ENCODE data around the gene RAPGEF6.

Gene RAPGEF6

GRCh38 chr5:131481569-131481968 lies 153.5 kb downstream of the RAPGEF6 start:
- no peaks in the 10 kb centered on the region for H3K27me3 ChIP-seq (ENCODE audit: control insufficient read depth, low read length)
- no peaks in the 10 kb centered on the region for H3K79me2 ChIP-seq (ENCODE audit: control insufficient read depth, low read length)
- H3K36me3 ChIP-seq (ENCODE audit: control insufficient read depth, low read length): peaks cover 75% of the 10 kb centered on the region
- no peaks in the 10 kb centered on the region for H3K4me1 ChIP-seq (ENCODE audit: control insufficient read depth, low read length)
- no peak overlapping the region for H3K27ac ChIP-seq (ENCODE audit: low read depth, low read length)
- H3K9me3 ChIP-seq (ENCODE audit: control insufficient read depth, insufficient read depth, low read length): no peaks in the 10 kb centered on the region
- H3K4me2 ChIP-seq (ENCODE audit: low read length): no peak overlapping the region
- H3F3A ChIP-seq (ENCODE audit: control insufficient read depth, insufficient read depth): no peaks in the 10 kb centered on the region
- H4K20me1 ChIP-seq (ENCODE audit: control insufficient read depth, insufficient read depth, low read depth, low read length): no peaks in the 10 kb centered on the region
- TF ChIP-seq EZH2phosphoT487 (IDR thresholded peaks at IDR 0.05; ENCODE audit: borderline replicate concordance, low read length) (no peak), CTCF (IDR thresholded peaks at IDR 0.05; ENCODE audit: low read depth, low read length, poor library complexity, severe bottlenecking) (no peak)
- no peaks in the 10 kb centered on the region for H3K9me2 ChIP-seq (replicated peaks; ENCODE audit: control insufficient read depth, low read length)
- no peak overlapping the region for H3K4me3 ChIP-seq (ENCODE audit: low read length)

DNA sequence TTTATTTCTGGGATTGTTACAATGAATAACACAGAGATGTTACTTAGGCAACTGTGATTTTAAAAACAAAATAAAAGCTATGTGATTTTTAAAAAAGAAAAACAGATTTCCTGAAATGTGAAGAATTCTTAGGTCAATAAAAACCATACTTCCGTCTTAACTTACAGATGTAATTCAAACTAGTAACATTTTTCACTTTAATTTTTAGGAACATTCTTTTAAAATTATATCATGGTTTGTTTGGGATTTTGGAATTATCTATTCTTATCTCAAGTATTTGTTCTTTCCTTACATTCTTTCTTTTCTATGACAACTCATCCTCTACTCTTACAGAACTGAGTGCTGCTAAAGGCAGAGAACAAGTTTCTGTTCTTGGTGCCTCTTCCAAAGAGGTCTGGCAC lies 159.5 kb downstream of the RAPGEF6 start:
- H3K36me3 ChIP-seq (ENCODE audit: control insufficient read depth, low read length): peaks cover 65% of the 10 kb centered on the region
- H4K20me1 ChIP-seq (ENCODE audit: control insufficient read depth, insufficient read depth, low read depth, low read length): no peaks in the 10 kb centered on the region

DNA sequence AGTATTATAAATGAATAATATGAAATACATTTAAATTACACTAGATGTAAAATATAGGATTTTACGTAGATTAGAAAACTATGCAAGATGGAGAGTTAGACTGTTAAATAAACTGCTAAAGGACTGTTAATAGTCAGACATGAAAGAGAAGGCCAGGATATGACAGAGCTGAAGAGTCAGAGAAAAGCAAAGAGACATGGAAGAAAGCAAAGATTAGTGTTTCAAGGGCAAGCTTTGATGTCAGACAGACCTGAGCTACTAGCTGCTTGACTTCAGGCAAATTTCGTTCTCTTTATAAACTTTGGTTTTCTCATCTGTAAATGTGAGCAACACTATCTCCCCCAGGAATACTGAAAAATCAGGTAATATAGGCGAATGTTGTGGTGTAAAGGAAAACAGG lies 161.3 kb downstream of the RAPGEF6 start:
- no peaks in the 10 kb centered on the region for H3K9me3 ChIP-seq (ENCODE audit: control insufficient read depth, insufficient read depth, low read length)
- no peak for TF ChIP-seq EZH2phosphoT487 (IDR thresholded peaks at IDR 0.05; ENCODE audit: borderline replicate concordance, low read length)
- TF ChIP-seq CTCF (IDR thresholded peaks at IDR 0.05; ENCODE audit: low read depth, low read length, poor library complexity, severe bottlenecking): no peak
- no peaks in the 10 kb centered on the region for H3K79me2 ChIP-seq (ENCODE audit: control insufficient read depth, low read length)
- peaks cover 8% of the 10 kb centered on the region for H3F3A ChIP-seq (ENCODE audit: control insufficient read depth, insufficient read depth)
- H3K4me1 ChIP-seq (ENCODE audit: control insufficient read depth, low read length): no peaks in the 10 kb centered on the region
- H3K36me3 ChIP-seq (ENCODE audit: control insufficient read depth, low read length): peaks cover 62% of the 10 kb centered on the region
- H3K4me2 ChIP-seq (ENCODE audit: low read length): no peak overlapping the region
- H4K20me1 ChIP-seq (ENCODE audit: control insufficient read depth, insufficient read depth, low read depth, low read length): no peaks in the 10 kb centered on the region
- no peak overlapping the region for H3K27ac ChIP-seq (ENCODE audit: low read depth, low read length)
- H3K27me3 ChIP-seq (ENCODE audit: control insufficient read depth, low read length): no peaks in the 10 kb centered on the region
- H3K4me3 ChIP-seq (ENCODE audit: low read length): no peak overlapping the region
- H3K9me2 ChIP-seq (replicated peaks; ENCODE audit: control insufficient read depth, low read length): no peaks in the 10 kb centered on the region

More for the DNA sequence above, 159.5 kb downstream of the RAPGEF6 start:
- Histone ChIP-seq H3K27me3 (ENCODE audit: control insufficient read depth, low read length) (no peaks in the 10 kb centered on the region), H3K9me3 (ENCODE audit: control insufficient read depth, insufficient read depth, low read length) (no peaks in the 10 kb centered on the region), H3K9me2 (replicated peaks; ENCODE audit: control insufficient read depth, low read length) (no peaks in the 10 kb centered on the region), H3K27ac (ENCODE audit: low read depth, low read length) (no peak overlapping the region), H3K4me3 (ENCODE audit: low read length) (no peak overlapping the region), H3K4me2 (ENCODE audit: low read length) (no peak overlapping the region), H3F3A (ENCODE audit: control insufficient read depth, insufficient read depth) (peaks cover 5% of the 10 kb centered on the region; the same call in 1 of the 2 replicates), H3K4me1 (ENCODE audit: control insufficient read depth, low read length) (no peaks in the 10 kb centered on the region), H3K79me2 (ENCODE audit: control insufficient read depth, low read length) (no peaks in the 10 kb centered on the region)
- TF ChIP-seq EZH2phosphoT487 (IDR thresholded peaks at IDR 0.05; ENCODE audit: borderline replicate concordance, low read length) (no peak), CTCF (IDR thresholded peaks at IDR 0.05; ENCODE audit: low read depth, low read length, poor library complexity, severe bottlenecking) (no peak)
